Heart left ventricle (tissue), 16 donors: ENCODE data around the gene L2HGDH. TPM values are rescaled to one million over a fixed set of nuclear protein-coding genes. Genes with fewer than 3 reads are reported as not detected.

Experiments used
- ATAC-seq, 4 donors: fragments of 200-7000 bp; cut with Tn5 transposase; one replicate each; pipeline ENCODE4 v1.9.1; 2020 to 2022; ENCODE audit warnings: moderate library complexity in 4 of 4, mild to moderate bottlenecking in 3 of 4, moderate number of reproducible peaks in 1 of 4
- DNase-seq, 5 donors: peaks; one replicate each; pipeline ENCODE4 v3.0.0-alpha.2; 2020
- H3K27ac ChIP-seq, 12 donors: fragments of 200-600 bp; sonication (generic) in 4 of 12; one replicate each; pipeline versions ENCODE4 v1.5.0 to v1.8.0; 2016 to 2022; ENCODE audit warnings: mild to moderate bottlenecking in 2 of 12
- H3K27me3 ChIP-seq, 9 donors: fragments of 200-600 bp; sonication (generic) in 2 of 9; one replicate each; pipeline versions ENCODE4 v1.5.1 to v1.8.0; 2016 to 2022; ENCODE audit warnings: mild to moderate bottlenecking in 3 of 9
- H3K36me3 ChIP-seq, 9 donors: fragments of 200-600 bp; sonication (generic) in 2 of 9; one replicate each; pipeline versions ENCODE4 v1.5.0 to v1.8.0; 2018 to 2022; ENCODE audit warnings: mild to moderate bottlenecking in 2 of 9
- H3K4me1 ChIP-seq, 12 donors: fragments of 200-600 bp; sonication (generic) in 4 of 12; one replicate each; pipeline versions ENCODE4 v1.5.0 to v1.8.0; 2016 to 2022; ENCODE audit warnings: mild to moderate bottlenecking in 3 of 12
- H3K4me3 ChIP-seq, 12 donors: fragments of 200-600 bp; sonication (generic) in 4 of 12; one replicate each; pipeline versions ENCODE4 v1.5.0 to v1.8.0; 2017 to 2022; ENCODE audit warnings: mild to moderate bottlenecking in 9 of 12, moderate library complexity in 4 of 12
- H3K9me3 ChIP-seq, 12 donors: fragments of 200-600 bp; sonication (generic) in 4 of 12; one replicate each; pipeline versions ENCODE4 v1.5.0 to v1.8.0; 2016 to 2022; ENCODE audit warnings: mild to moderate bottlenecking in 1 of 12
- POLR2A ChIP-seq, 2 donors: fragments of 450-650 bp; IDR thresholded peaks; one replicate each; pipeline ENCODE4 v1.6.1; 2017; ENCODE audit warnings: antibody characterized with exemption in 2 of 2, mild to moderate bottlenecking in 2 of 2, moderate library complexity in 2 of 2
- WGBS, 4 donors: extraction: QIAGEN DNeasy Blood & Tissue Kit in 2 of 4; methylation state at CpG; one replicate each; pipeline versions ENCODE4 v1.1.5 to v1.1.7; 2013 to 2018; 5-methylcytosine and 5-hydroxymethylcytosine counted together
- intact Hi-C, 10 donors: fragments of 100-400 bp; cut with DNase I; formaldehyde crosslinking; loops; one replicate each; pipeline versions ENCODE4 v1.11.1 to v1.14.2; 2022
- long read RNA-seq, 3 donors: library from polyadenylated mRNA; unstranded; transcript quantifications; one replicate each; pipeline ENCODE4 v2.0.0, GENCODE V29; 2020 to 2021
- polyA plus RNA-seq, 2 donors: library from polyadenylated mRNA; stranded (reverse); fragments of 200-250 nt; gene quantifications; one replicate each; pipeline ENCODE4 v1.2.3, GENCODE V29; 2013
- total RNA-seq, 9 donors: library from RNA; depleted of rRNA in 2 of 9; stranded (reverse); fragments of >200 nt in 2 of 9; fragmentation: NEBNext Ultra II Directional in 3 of 9; extraction: Animal tissue kit (Norgen Biotek cat#: 25700) in 3 of 9; gene quantifications; one replicate each; pipeline versions ENCODE4 v1.1.0 to v1.2.4, GENCODE V29; 2016 to 2023
- TF ChIP-seq, protein P1 (sequence below), 12 donors: fragments of 200-600 bp; sonication (generic) in 4 of 12; IDR thresholded peaks; one replicate each; pipeline versions ENCODE4 v1.5.0 to v1.8.0; 2018 to 2022; ENCODE audit warnings: antibody characterized with exemption in 12 of 12, mild to moderate bottlenecking in 5 of 12
- donor health status: ischemic (EF 13 %, LVEDD 7.1; RV severe dilation, severe dysfunction).
- donor health status: healthy with polysubstance abuse.
- donor health status: DM: no; HTN: yes; CAD: no.
- donor health status: DM: no; HTN: no; CAD: no.
- donor health status: ischemic (EF 25% LVEDD 6.9; RV normal size, moderate dysfunction).
- donor health status: ischemic (EF 25% LVEDD 5.7; RV mildly dilated, moderate dysfunction).
- donor health status: healthy.
- donor health status: DM: yes; HTN: yes; CAD: no.
- donor health status: ischemic (EF 35%, LVEDD 5.7; RV mildly dilated, moderate dysfunction).
- donor health status: nonischemic (EF 11% LVEDD 7.7; RV severe dilation, severe dysfunction).
- donor health status: DM: yes; HTN: yes; CAD: no.
- donor health status: PGD.
- donor health status: ischemic (EF 29% LVEDD 5.4; RV normal size, mild dysfunction).
- donor health status: nonischemic (EF 23%, LVEDD 6.1; RV moderate dilation, normal function).

L2HGDH gene
- total RNA-seq = 10 to 100 TPM in 3 of 9 donors, 1 to 10 TPM in 6; 6.5 to 12.2 (median 9.1) TPM
- polyA plus RNA-seq = 10 to 100 TPM in 1 of 2 donors, 1 to 10 TPM in 1; 2.5 to 10.6 TPM
- long read RNA-seq, donor 1, full-length matches to known transcripts = 10 of 12 reads
- long read RNA-seq, donor 1, partial matches to known transcripts = 1 of 12 reads
- long read RNA-seq, donor 1, other reads (novel, unspliced or antisense) = 1 of 12 reads
- long read RNA-seq, donor 2, full-length matches to known transcripts = 11 of 15 reads
- long read RNA-seq, donor 2, partial matches to known transcripts = 3 of 15 reads
- long read RNA-seq, donor 2, other reads (novel, unspliced or antisense) = 1 of 15 reads
- long read RNA-seq, donor 3, full-length matches to known transcripts = 6 of 7 reads
- long read RNA-seq, donor 3, partial matches to known transcripts = 0 of 7 reads
- long read RNA-seq, donor 3, other reads (novel, unspliced or antisense) = 1 of 7 reads

DNA sequence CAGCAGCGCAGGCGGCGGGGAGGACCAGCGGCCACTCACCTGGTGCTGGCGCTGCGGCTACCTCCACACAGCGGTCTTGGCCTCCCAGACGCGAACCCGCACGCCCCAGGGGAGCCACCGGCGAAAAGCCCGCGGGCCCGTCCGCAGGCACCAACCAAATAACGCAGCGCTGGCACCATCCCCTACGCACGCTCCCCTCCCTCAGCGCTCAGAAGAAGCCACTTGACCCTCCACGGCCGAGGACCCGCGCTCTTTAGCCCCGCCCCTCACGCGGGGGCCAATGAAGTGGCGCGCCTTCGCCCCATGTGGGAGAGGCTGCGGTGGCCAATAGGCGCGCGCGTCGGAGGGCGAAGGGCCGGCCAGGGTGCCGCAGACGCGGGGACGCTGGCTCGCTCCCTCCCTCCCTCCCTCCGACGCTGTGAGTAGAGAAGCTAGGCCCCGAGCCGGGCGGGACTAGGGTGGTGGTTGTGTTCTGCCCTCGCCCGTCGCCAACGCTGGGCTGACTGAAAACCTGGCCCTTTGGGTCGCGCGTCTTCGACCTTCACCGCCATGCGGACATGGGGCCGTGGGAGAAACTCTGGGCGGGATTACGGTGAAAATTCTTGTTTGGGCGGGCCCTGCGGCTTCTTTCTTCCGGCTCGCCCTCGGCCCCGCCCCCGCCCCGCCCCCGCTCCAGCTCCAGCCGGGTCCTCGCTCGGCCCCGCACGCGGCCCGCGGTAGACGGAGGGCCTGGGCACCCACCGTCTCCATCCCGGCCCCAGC is at the start of gene L2HGDH, which contains the start of gene DMAC2L:
TSS of gene L2HGDH (minus strand) at position 258 of the 762 bp plus-strand sequence. CDS start at position 179, 79 bp downstream.
TSS of gene DMAC2L (plus strand) at position 353 of the 762 bp plus-strand sequence. CDS start 9,164 bp downstream, outside the sequence.
- ATAC-seq = peak; percentile 99
- no peaks in the 10 kb centered on the region for H3K9me3 ChIP-seq
- H3K4me3 ChIP-seq = peak within 1 kb of the TSS; percentile 64 to 96 (median 84)
- TF ChIP-seq POLR2A (IDR thresholded peaks at IDR 0.05) = peak in 1 of 2 donors; percentile 77
- TF ChIP-seq, protein P1, sequence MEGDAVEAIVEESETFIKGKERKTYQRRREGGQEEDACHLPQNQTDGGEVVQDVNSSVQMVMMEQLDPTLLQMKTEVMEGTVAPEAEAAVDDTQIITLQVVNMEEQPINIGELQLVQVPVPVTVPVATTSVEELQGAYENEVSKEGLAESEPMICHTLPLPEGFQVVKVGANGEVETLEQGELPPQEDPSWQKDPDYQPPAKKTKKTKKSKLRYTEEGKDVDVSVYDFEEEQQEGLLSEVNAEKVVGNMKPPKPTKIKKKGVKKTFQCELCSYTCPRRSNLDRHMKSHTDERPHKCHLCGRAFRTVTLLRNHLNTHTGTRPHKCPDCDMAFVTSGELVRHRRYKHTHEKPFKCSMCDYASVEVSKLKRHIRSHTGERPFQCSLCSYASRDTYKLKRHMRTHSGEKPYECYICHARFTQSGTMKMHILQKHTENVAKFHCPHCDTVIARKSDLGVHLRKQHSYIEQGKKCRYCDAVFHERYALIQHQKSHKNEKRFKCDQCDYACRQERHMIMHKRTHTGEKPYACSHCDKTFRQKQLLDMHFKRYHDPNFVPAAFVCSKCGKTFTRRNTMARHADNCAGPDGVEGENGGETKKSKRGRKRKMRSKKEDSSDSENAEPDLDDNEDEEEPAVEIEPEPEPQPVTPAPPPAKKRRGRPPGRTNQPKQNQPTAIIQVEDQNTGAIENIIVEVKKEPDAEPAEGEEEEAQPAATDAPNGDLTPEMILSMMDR (IDR thresholded peaks at IDR 0.05) = peak in 7 of 12 donors; percentile 6 to 57 (median 33)
- intact Hi-C loops = loop anchor here in 3 of 10 donors (5.0 kb wide), 2 partner anchors 80 to 85 kb away; partner anchors contain the start of genes SOS2 (in 3 of the 3) and CDKL1 (in 1 of the 3)
- H3K27me3 ChIP-seq = no peaks in the 10 kb centered on the region
- WGBS, 4 donors = 0 to 1% (median 1%) methylated on average over 24 to 83 of the region's 83 CpGs
- DNase-seq = peak; percentile 93 to 96 (median 95)
- H3K36me3 ChIP-seq = no peaks in the 10 kb centered on the region
- peak within 1 kb of the TSS; percentile 67 to 95 (median 93) for H3K27ac ChIP-seq
- peaks cover 0 to 21% (median 15%) of the 10 kb centered on the region in 12 donors for H3K4me1 ChIP-seq

DNA sequence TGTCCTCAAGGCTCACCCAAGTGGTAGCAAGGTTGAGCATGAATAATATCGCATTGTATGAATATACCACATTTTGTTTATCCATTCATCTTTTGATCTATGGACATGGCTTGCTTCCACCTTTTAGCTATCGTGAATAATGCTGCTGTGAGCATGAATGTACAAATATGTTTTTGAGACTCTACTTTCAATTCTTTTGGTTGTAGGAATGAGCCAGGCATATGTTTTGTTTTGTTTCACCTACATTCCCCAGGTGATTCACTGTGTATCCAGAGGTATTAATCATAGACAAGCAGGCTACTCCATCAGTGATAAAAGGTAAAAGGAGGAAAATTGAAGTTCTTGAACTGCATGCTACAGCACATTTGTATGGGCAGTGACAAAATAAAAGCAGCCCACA is 48.8 kb upstream of the L2HGDH start:
- intact Hi-C loops = no loop called here
- Histone ChIP-seq H3K27ac (no peak overlapping the region), H3K4me3 (no peak overlapping the region), H3K36me3 (peaks cover 0 to 13% (median 0%) of the 10 kb centered on the region in 9 donors), H3K4me1 (peaks cover 0 to 22% (median 8%) of the 10 kb centered on the region in 12 donors), H3K27me3 (no peaks in the 10 kb centered on the region), H3K9me3 (no peaks in the 10 kb centered on the region)
- WGBS, 4 donors = 90 to 98% (median 96%) methylated on average over 2 of the region's 2 CpGs
- TF ChIP-seq, protein P1 (IDR thresholded peaks at IDR 0.05) = no peak
- TF ChIP-seq POLR2A (IDR thresholded peaks at IDR 0.05) = no peak
- no peak for DNase-seq
- no peak for ATAC-seq

DNA sequence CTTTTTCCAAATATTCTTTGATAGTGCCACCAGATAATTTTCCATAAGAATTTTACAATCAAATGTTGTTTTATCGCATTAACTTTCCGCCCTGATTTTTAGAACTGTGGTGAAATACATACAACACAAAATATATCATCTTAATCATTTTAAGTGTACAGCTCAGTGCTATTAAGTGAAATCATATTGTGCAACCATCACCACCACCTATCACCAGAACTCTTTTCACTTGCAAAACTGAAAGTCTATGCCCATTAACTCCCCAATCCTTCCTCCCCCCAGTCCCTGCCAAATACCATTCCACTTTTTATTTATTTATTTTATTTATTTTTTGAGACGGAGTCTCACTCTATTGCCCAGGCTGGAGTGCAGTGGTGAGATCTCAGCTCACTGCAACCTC is 48.1 kb upstream of the L2HGDH start:
- Histone ChIP-seq H3K27ac (no peak overlapping the region), H3K4me1 (peaks cover 0 to 21% (median 8%) of the 10 kb centered on the region in 12 donors), H3K4me3 (no peak overlapping the region), H3K9me3 (no peaks in the 10 kb centered on the region), H3K36me3 (peaks cover 0 to 13% (median 0%) of the 10 kb centered on the region in 9 donors), H3K27me3 (no peaks in the 10 kb centered on the region)
- DNase-seq (no peak), ATAC-seq (no peak)
- intact Hi-C loops = no loop called here
- 97 to 98% (median 97%) methylated on average over 3 of the region's 3 CpGs for WGBS, 4 donors
- TF ChIP-seq POLR2A (IDR thresholded peaks at IDR 0.05) = no peak
- TF ChIP-seq, protein P1 (IDR thresholded peaks at IDR 0.05) = no peak
